ENCODE results near the gene MOSPD3.

- TF ChIP-seq CTCF (IDR thresholded peaks at IDR 0.05) (no peak), POLR2AphosphoS5 (IDR thresholded peaks at IDR 0.05) (no peak)
These were observed 22.1 kb upstream of the MOSPD3 start for GRCh38 chr7:100590077-100590737.

Measured in esophagus muscularis mucosa (tissue), 3 donors.